Esophagus squamous epithelium (tissue), 4 donors: ENCODE results near the gene TMEM80.

Source experiments
- CTCF ChIP-seq, 6 experiments: fragments of 450-650 bp in 4 of 6; fragments of 200-600 bp in 2 of 6; sonication (generic) in 2 of 6; IDR thresholded peaks; one replicate each; pipeline ENCODE4 v1.5.1; 2016 to 2019; ENCODE audit warnings: antibody characterized with exemption in 6 of 6, mild to moderate bottlenecking in 4 of 6, moderate library complexity in 4 of 6
- POLR2A ChIP-seq, 4 donors: fragments of 450-650 bp; IDR thresholded peaks; one replicate each; pipeline ENCODE4 v1.6.1; 2017; ENCODE audit warnings: antibody characterized with exemption in 4 of 4, mild to moderate bottlenecking in 4 of 4, moderate library complexity in 3 of 4

DNA sequence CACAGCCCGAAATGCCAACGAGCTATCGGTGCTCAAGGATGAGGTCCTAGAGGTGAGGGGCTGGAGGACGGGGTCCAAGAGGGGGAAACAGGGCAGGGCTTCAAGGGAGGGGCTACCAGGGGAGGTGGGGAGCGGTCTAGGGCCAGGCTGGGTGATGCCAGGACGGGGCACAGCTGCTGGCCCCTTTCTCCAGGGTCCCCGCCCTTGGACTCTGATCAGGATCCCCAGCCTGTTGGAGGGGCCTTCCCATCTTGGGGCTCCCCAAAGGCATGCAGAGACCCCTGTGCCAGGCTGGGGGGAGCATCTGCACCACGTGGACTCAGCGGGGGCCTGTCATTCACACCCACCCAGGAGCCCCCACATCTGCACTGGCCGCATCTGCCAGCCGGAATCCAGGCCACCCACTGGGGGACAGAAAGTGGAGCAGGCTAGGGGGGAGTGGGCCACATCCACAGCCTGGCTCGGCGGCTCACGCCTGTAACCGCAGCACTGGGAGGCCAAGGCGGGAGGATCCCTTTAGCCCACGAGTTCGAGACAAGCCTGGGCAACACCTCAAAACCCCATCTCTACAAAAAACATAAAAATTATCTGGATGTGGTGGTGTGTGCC lies 29.3 kb downstream of the TMEM80 start:
- TF ChIP-seq POLR2A (IDR thresholded peaks at IDR 0.05) (no peak), CTCF (IDR thresholded peaks at IDR 0.05) (no peak)
